ENCODE measurements around the gene HAVCR2.
"Not testable (repeated sequence)": the region's sequence is repeated elsewhere in the genome, so short reads cannot be mapped to it uniquely, and the experiment has no call there.

HAVCR2 gene

GRCh38 chr5:157088342-157088990 is 20.4 kb downstream of the HAVCR2 start:
- DNase-seq (ENCODE audit: low read depth), result no peak

DNA sequence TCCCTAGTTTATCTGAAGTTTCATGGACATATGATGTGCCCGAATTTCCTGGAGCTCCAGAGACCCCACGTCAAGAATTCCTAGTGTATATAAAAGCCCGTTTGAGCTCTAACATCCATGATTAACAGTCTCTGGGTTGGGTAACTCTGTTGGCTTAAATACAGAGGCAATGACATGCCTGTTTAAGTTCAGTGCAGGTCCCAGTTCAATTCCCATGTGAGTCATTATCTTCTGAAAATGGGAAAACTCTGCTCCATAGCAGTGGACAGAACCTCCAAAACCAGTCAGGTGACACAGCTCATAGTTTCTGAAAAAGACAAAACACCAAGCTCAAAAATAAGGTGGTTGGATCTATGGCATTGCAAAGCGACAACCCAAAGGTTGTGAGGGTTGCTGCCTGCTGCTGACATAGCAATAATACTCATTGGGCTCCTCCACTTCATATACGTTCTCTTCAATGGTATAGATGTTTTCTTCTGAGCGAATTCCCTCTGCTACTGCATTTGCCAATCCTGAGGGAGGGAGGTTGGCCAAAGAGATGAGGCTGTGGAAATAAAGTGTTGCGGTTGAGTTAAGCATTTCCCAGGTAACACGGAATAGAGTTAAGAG is 22.0 kb downstream of the HAVCR2 start:
- no peak for DNase-seq (ENCODE audit: low read depth)

- DNase-seq (ENCODE audit: low read depth), result no peak
Measured at GRCh38 chr5:157085930-157086329, 22.9 kb downstream of the HAVCR2 start.

DNA sequence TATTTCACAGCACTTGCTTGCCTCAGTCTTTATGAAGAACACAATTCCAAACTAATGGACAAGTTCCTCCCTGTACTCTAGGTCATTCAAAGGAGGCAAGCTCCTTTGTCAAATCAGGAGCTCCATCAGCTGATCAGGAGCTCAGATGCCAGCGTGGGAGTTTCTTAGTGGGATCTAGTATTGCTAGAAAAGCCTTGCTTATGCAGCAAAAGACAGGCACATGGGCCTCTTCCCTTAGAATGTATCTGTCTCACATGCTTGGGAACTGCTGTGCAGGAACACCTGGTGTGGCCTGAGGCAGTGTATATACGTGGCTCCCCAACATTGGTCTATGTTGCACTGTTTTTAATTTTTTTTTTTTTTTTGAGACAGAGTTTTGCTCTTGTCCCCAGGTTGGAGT is 28.6 kb downstream of the HAVCR2 start:
- no peak for DNase-seq (ENCODE audit: low read depth)

GRCh38 chr5:157076558-157076957 is 32.3 kb downstream of the HAVCR2 start:
- DNase-seq (ENCODE audit: low read depth), result no peak

DNA sequence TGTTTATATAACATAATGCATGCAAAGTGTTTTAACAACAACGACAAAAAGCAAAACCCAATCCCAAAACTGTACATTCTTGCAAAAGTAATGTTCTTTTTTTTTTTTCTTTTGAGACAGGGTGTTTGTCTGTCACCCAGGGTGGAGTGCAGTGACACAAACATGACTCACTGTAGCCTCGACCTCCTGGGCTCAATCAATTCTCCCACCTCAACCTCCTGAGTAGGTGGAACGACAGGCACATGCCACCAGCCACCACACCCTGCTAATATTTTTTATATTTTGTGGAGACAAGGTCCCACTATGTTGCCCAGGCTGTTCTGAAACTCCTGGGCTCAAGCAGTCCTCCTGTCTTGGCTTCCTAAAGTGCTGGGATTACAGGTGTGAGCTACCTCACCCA is 36.3 kb downstream of the HAVCR2 start:
- DNase-seq (ENCODE audit: low read depth), result no peak

DNA sequence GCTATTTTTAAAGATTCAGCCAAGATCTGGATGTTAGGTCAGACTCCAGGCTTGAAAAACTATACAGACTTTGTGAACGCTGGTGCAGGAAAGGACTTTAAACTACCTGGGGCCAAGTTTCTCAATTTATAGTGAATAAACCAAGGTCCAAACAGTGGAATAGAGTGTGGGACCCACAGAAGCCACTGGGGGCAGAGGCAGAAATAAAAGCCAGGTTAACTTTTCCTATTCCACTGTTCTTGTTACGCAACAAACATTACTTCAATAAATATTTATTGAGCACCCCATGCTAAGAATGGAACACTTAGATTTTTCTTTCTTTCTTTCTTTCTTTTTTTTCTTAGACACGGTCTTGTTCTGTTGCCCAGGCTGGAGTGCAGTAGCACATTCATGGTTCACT is 38.9 kb downstream of the HAVCR2 start:
- DNase-seq (ENCODE audit: low read depth), result no peak

DNA sequence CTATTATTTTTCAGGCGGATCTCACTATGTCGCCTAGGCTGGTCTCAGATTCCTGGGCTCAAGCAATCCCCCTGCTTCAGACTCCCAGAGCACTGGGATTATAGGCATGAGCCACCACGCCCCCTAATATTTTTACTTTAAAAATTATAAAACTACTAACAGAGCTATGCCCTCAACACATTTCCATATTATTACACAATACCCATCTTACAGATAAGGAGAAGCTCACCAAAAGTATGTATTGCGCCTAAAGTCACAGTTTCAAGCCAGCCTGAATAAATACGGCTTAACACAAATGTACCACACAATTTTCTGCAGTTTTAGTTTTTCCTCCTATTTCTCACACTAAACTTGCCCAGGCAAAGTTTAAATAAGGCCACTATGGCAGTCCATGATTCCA is 40.1 kb downstream of the HAVCR2 start:
- DNase-seq (ENCODE audit: low read depth), result no peak

GRCh38 chr5:157068339-157068738 is 40.5 kb downstream of the HAVCR2 start:
- DNase-seq (ENCODE audit: low read depth), result no peak

DNA sequence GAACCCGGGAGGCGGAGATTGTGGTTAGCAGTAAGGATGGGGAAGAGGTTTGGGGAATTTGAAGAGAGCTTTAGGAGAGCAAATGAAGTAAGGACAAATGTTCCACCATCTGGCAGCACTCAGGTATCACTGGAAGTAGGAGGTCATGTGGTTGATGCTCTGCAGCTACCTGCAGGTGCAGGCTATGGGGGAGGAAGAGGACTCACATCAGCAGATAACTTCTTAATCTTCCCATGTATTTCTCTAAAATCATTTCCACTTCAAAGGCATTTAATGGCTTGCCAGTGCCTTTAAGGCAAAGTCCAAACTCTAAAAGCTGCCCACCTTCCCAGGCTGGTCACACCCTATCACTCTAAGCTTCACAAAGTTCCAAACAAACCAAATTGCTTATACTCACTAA is 41.8 kb downstream of the HAVCR2 start:
- no peak for DNase-seq (ENCODE audit: low read depth)

DNA sequence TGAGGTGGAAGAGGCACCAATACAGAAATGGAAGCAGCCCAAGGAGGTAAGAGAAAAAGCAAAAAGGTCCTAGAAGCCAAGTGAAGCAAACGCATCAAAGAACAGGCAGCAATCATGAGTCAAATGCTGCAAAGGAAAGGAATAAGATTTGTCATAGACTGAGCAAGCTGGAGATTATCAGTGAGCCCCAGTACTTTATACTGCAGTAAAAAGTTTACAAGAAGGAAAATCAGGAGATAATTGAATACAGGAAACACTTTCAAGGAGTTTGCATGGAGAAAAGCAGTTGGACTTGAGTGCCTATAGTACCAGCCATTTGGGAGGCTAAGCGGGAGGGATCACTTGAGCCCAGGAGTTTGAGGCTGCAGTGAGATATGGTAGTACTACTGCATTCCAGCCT is 42.8 kb downstream of the HAVCR2 start:
- DNase-seq (ENCODE audit: low read depth), result no peak

- no peak for DNase-seq (ENCODE audit: low read depth)
Measured at GRCh38 chr5:157063776-157064430, 44.9 kb downstream of the HAVCR2 start.

GRCh38 chr5:157059891-157060290 is 49.0 kb downstream of the HAVCR2 start:
- no peak for DNase-seq (ENCODE audit: low read depth)

GRCh38 chr5:157059093-157059539 is 49.7 kb downstream of the HAVCR2 start, which contains the start of gene HAVCR1:
Gene HAVCR1, minus strand, starts transcription at chr5:157059116. Its CDS starts 1,173 bp downstream, at chr5:157057943.
- no peak for DNase-seq (ENCODE audit: low read depth)

- no peak for DNase-seq (ENCODE audit: low read depth)
Measured at GRCh38 chr5:157057459-157058370, 51.1 kb downstream of the HAVCR2 start.

DNA sequence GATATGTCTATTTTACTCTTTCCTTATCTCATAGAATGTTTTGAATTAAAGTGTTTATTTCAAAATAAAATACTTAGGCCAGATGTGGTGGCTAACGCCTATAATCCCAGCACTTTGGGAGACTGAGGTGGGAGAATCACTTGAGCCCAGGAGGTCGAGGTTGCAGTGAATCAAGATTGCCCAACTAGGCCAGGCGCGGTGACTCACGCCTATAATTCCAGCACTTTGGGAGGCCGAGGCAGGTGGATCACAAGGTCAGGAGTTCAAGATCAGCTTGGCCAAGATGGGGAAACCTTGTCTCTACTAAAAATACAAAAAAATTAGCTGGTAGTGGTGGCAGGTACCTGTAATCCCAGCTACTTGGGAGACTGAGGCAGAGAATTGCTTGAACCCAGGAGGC is 52.0 kb downstream of the HAVCR2 start:
- DNase-seq (ENCODE audit: low read depth), result not testable (repeated sequence)

DNA sequence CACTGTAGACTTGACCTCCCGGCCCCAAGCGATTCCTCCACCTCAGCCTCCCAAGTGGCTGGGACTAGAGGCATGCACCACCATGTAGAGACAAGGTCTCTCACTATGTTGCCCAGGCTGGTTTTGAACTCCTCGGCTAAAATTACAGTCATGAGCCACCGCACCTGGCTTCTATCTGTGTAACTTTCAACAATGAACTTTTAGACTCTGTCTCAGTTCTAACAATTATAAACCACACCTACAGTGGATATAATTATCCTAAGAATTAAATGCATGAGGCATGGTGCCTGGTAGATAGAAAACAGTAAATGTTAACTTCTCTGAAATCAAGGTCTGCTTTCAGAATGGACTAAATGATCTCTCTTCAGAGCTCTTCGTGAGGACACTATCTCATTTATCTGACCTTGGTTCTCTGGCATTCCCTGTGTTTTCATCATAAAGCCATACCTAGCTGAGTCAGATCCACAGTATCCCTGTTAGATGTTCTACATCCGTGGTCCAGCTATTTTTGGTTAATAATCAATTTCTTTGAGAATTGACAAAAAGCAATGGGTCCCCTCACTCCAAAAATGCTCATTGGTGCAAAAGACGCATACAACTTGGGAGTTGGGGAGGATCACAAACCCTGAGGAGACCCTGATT is 57.1 kb downstream of the HAVCR2 start:
- DNase-seq (ENCODE audit: low read depth), result no peak

- DNase-seq (ENCODE audit: low read depth), result no peak
Measured at GRCh38 chr5:157050050-157050449, 58.8 kb downstream of the HAVCR2 start.

DNA sequence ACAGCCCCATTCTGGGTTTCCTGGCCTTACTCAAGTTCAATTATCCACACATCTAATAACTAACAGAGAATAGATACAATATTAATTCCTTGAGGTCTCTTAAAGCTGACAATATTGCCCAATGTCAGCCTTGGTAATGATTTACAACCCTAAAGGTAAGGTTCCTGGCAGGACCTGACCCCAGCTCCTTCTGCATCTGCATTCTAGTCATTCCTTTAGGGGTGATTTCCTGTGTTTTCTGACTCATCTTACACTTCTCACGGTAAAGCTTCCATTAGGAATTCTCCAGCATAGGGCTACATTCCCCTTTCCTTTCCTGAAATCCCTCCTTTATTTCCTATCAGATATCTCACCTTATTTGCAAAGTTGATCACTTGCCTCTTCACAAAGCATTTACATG is 59.2 kb downstream of the HAVCR2 start:
- no peak for DNase-seq (ENCODE audit: low read depth)

- no peak for DNase-seq (ENCODE audit: low read depth)
Measured at GRCh38 chr5:157047898-157048297, 60.9 kb downstream of the HAVCR2 start.

- DNase-seq (ENCODE audit: low read depth), result not testable (repeated sequence)
Measured at GRCh38 chr5:157047016-157047415, 61.8 kb downstream of the HAVCR2 start.

DNA sequence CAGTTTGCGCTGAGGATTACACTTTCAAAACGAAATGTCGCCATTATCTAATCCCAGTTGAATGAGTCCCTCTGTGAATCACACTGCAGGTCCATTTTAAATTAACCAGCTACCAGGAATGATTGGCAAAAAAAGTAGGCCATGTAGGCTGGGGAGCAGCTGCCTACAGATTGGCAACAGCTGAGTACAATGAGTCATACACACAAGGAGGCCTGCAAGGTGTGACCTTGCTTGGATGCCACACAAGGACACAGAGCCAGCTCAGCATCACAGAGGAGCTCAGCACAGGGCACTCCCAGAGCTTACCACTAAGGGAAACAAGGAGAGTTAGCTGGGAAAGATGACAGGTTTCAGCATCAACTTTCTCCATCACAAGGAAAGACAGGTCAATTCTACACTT is 62.8 kb downstream of the HAVCR2 start:
- no peak for DNase-seq (ENCODE audit: low read depth)
